ENCODE results near the gene OSGIN1.
"Not testable (repeated sequence)": the region's sequence is repeated elsewhere in the genome, so short reads cannot be mapped to it uniquely, and the experiment has no call there.

Gene OSGIN1

DNA sequence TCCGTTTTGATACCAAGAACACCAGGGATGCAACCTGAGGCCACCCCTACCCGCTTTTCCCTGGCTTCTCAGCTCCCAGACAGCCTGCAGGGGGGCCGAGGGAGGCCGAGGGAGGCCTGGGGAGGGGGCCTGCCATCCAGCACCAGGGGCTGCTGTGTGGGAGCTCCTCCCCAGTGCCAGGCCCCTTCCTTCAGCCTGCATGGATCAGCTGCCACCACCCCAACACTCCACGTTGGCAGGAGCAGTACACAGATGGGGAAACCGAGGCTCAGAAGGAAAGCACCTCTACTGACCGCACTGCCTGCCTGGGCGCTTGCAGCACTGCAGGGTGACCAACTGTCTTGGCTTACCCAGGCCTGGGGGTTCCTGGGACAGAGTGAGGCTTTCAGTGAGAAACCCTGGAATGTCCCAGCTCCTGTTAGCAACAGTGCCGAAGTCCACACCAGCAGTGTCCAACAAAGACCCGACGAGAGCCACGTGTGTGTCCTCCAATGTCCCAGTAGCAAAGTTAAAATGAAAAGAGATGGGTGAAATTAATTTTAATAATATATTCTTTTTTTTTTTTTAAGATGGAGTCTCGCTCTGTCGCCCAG, 5.3 kb upstream of the OSGIN1 start:
- TF ChIP-seq SPI1 (IDR thresholded peaks at IDR 0.05; ENCODE audit: borderline replicate concordance, low read depth) (no peak), POLR2AphosphoS5 (IDR thresholded peaks at IDR 0.05; ENCODE audit: low read depth) (no peak), GABPA (IDR thresholded peaks at IDR 0.05; ENCODE audit: low read depth) (no peak)
- TF ChIP-seq, protein P1, sequence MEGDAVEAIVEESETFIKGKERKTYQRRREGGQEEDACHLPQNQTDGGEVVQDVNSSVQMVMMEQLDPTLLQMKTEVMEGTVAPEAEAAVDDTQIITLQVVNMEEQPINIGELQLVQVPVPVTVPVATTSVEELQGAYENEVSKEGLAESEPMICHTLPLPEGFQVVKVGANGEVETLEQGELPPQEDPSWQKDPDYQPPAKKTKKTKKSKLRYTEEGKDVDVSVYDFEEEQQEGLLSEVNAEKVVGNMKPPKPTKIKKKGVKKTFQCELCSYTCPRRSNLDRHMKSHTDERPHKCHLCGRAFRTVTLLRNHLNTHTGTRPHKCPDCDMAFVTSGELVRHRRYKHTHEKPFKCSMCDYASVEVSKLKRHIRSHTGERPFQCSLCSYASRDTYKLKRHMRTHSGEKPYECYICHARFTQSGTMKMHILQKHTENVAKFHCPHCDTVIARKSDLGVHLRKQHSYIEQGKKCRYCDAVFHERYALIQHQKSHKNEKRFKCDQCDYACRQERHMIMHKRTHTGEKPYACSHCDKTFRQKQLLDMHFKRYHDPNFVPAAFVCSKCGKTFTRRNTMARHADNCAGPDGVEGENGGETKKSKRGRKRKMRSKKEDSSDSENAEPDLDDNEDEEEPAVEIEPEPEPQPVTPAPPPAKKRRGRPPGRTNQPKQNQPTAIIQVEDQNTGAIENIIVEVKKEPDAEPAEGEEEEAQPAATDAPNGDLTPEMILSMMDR (IDR thresholded peaks at IDR 0.05; ENCODE audit: insufficient read depth, low read length) = no peak
- TF ChIP-seq, protein P2, sequence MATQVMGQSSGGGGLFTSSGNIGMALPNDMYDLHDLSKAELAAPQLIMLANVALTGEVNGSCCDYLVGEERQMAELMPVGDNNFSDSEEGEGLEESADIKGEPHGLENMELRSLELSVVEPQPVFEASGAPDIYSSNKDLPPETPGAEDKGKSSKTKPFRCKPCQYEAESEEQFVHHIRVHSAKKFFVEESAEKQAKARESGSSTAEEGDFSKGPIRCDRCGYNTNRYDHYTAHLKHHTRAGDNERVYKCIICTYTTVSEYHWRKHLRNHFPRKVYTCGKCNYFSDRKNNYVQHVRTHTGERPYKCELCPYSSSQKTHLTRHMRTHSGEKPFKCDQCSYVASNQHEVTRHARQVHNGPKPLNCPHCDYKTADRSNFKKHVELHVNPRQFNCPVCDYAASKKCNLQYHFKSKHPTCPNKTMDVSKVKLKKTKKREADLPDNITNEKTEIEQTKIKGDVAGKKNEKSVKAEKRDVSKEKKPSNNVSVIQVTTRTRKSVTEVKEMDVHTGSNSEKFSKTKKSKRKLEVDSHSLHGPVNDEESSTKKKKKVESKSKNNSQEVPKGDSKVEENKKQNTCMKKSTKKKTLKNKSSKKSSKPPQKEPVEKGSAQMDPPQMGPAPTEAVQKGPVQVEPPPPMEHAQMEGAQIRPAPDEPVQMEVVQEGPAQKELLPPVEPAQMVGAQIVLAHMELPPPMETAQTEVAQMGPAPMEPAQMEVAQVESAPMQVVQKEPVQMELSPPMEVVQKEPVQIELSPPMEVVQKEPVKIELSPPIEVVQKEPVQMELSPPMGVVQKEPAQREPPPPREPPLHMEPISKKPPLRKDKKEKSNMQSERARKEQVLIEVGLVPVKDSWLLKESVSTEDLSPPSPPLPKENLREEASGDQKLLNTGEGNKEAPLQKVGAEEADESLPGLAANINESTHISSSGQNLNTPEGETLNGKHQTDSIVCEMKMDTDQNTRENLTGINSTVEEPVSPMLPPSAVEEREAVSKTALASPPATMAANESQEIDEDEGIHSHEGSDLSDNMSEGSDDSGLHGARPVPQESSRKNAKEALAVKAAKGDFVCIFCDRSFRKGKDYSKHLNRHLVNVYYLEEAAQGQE (IDR thresholded peaks at IDR 0.05; ENCODE audit: insufficient replicate concordance, low read depth) = no peak
- Histone ChIP-seq H3K27me3 (ENCODE audit: insufficient read depth, poor library complexity, severe bottlenecking) (no peaks in the 10 kb centered on the region), H3K4me3 (replicated peaks; ENCODE audit: insufficient read depth, low read length) (no peak overlapping the region), H3K27ac (replicated peaks) (no peak overlapping the region)
- no peak for DNase-seq (ENCODE audit: low read depth in 1 of 2, low spot score in 1 of 2)

DNA sequence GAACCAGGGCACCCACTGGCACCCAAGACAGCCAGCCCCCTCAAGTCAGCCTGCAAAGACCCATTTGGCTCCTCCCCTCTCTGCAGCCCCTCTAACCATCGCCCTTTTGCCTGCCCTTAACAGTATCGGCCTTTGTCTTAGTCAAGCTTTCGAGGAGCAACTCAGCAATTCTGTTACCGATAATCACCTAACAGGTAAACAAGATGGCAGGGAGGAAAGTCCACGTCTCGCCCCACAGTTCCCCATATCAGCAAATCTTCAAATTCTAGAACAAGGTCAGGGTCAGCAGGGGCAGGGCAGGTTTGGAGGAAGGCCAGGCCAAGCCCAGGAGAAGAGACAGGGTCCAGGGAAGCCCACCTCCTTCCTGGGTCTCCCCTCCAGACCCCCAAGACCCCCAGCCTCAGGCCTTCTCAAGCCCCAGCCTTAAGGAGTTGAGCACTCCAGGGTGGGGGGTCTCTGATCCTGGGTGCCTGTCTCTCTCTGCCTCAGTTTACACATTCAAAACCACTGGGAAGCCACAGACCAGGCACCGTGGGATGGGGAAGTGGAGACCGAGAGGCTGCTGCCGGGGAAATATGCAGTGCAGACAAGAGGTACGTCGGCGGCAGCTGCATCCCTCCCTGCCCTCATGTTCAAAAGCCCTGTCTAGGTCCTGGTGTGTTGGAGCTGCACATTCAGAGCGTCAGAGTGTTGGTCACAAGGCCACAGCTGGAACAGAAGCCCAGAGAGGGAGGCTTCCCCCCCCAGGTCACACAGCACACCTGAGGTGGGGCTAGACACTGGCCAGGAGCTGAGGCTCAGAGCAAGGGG, 3.9 kb upstream of the OSGIN1 start:
- DNase-seq (ENCODE audit: low read depth in 1 of 2, low spot score in 1 of 2) = no peak
- TF ChIP-seq GABPA (IDR thresholded peaks at IDR 0.05; ENCODE audit: low read depth) = no peak
- TF ChIP-seq, protein P1 (IDR thresholded peaks at IDR 0.05; ENCODE audit: insufficient read depth, low read length) = no peak
- TF ChIP-seq SPI1 (IDR thresholded peaks at IDR 0.05; ENCODE audit: borderline replicate concordance, low read depth) = no peak
- TF ChIP-seq POLR2AphosphoS5 (IDR thresholded peaks at IDR 0.05; ENCODE audit: low read depth) = no peak
- TF ChIP-seq, protein P2 (IDR thresholded peaks at IDR 0.05; ENCODE audit: insufficient replicate concordance, low read depth) = no peak
- no peak overlapping the region for H3K27ac ChIP-seq (replicated peaks)
- no peak overlapping the region for H3K4me3 ChIP-seq (replicated peaks; ENCODE audit: insufficient read depth, low read length)
- H3K27me3 ChIP-seq (ENCODE audit: insufficient read depth, poor library complexity, severe bottlenecking) = no peaks in the 10 kb centered on the region

DNA sequence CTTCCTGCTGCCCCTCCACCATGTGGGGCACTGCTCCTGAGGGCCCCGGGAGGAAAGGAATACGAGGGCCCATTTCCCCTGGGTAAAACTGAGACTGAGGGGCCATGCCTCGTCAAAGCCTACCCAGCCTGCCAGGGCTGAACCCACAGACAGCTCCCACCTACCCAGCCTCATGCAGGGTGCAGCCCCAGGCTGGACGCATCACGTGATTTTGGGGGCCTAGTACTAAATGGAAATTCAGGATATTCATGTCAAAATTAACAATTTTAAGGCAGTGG, 3.4 kb upstream of the OSGIN1 start:
- Histone ChIP-seq H3K27me3 (ENCODE audit: insufficient read depth, poor library complexity, severe bottlenecking) (no peaks in the 10 kb centered on the region), H3K4me3 (replicated peaks; ENCODE audit: insufficient read depth, low read length) (no peak overlapping the region), H3K27ac (replicated peaks) (no peak overlapping the region)
- DNase-seq (ENCODE audit: low read depth in 1 of 2, low spot score in 1 of 2) = no peak
- TF ChIP-seq, protein P1 (IDR thresholded peaks at IDR 0.05; ENCODE audit: insufficient read depth, low read length) = no peak
- TF ChIP-seq SPI1 (IDR thresholded peaks at IDR 0.05; ENCODE audit: borderline replicate concordance, low read depth) = no peak
- no peak for TF ChIP-seq GABPA (IDR thresholded peaks at IDR 0.05; ENCODE audit: low read depth)
- TF ChIP-seq, protein P2 (IDR thresholded peaks at IDR 0.05; ENCODE audit: insufficient replicate concordance, low read depth) = no peak
- TF ChIP-seq POLR2AphosphoS5 (IDR thresholded peaks at IDR 0.05; ENCODE audit: low read depth) = no peak

DNA sequence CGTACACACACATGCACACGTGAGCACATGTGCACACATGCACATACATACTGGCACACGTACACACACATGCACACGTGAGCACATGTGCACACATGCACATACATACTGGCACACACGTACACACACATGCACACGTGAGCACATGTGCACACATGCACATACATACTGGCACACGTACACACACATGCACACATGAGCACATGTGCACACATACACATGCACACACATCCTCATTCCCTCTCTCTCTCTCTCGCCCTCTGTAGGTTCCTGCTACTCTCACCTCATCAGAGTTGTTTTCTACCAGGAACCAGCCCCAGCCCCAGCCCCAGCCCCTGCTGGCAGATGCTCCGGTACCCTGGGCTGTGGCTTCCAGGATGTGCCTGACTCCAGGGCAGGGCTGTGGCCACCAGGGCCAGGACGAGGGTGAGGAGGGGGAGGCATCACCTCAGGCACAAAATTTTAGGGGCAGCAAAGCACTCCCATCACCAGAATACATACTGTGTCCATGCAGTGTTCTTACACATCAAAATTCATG, 2.1 kb upstream of the OSGIN1 start:
- DNase-seq (ENCODE audit: low read depth in 1 of 2, low spot score in 1 of 2); H3K27ac ChIP-seq (replicated peaks); H3K4me3 ChIP-seq (replicated peaks; ENCODE audit: insufficient read depth, low read length); H3K27me3 ChIP-seq (ENCODE audit: insufficient read depth, poor library complexity, severe bottlenecking): not testable (repeated sequence)
